Colonic mucosa (tissue), 4 donors: ENCODE measurements around the gene SOD2. TPM values are rescaled to one million over a fixed set of nuclear protein-coding genes. Genes with fewer than 3 reads are reported as not detected.
"Not testable (repeated sequence)": the region's sequence is repeated elsewhere in the genome, so short reads cannot be mapped to it uniquely, and the experiment has no call there.

Source experiments
- DNase-seq: peaks from one replicate; pipeline ENCODE4 v3.0.0-alpha.2; 2020
- H3K27ac ChIP-seq: fragments of 200-600 bp; one replicate; pipeline ENCODE4 v1.8.0; 2021
- H3K27me3 ChIP-seq: fragments of 200-600 bp; one replicate; pipeline ENCODE4 v1.8.0; 2021
- H3K36me3 ChIP-seq: fragments of 200-600 bp; one replicate; pipeline ENCODE4 v1.8.0; 2021
- H3K4me1 ChIP-seq: fragments of 200-600 bp; one replicate; pipeline ENCODE4 v1.8.0; 2021; ENCODE audit warnings: mild to moderate bottlenecking
- H3K4me3 ChIP-seq: fragments of 200-600 bp; one replicate; pipeline ENCODE4 v1.8.0; 2021
- H3K9ac ChIP-seq, 2 donors: one replicate each; pipeline ENCODE4 v1.7.0; 2013; ENCODE audit warnings: control low read depth in 2 of 2, low read depth in 2 of 2, low read length in 2 of 2
- H3K9me3 ChIP-seq: fragments of 200-600 bp; one replicate; pipeline ENCODE4 v1.8.0; 2021
- intact Hi-C: fragments of 100-400 bp; cut with DNase I; formaldehyde crosslinking; loops from one replicate; pipeline ENCODE4 v1.14.1; 2022
- total RNA-seq, 2 donors: library from RNA; stranded (reverse); fragmentation: NEBNext Ultra II Directional in 1 of 2; extraction: Animal tissue kit (Norgen Biotek cat#: 25700) in 1 of 2; gene quantifications; one replicate each; pipeline ENCODE4 v1.2.1, GENCODE V29; 2021
- TF ChIP-seq, protein P1 (sequence below): fragments of 200-600 bp; IDR thresholded peaks from one replicate; pipeline ENCODE4 v1.8.0; 2022; ENCODE audit warnings: antibody characterized with exemption, mild to moderate bottlenecking
- donor health status: healthy.
- donor health status: DM: no; HTN: no; CAD: no.
- donor health status: DM: no; HTN: no; CAD: no.

The SOD2 gene
- total RNA-seq, 2 donors from 2014 or later = 199 to 365 TPM

DNA sequence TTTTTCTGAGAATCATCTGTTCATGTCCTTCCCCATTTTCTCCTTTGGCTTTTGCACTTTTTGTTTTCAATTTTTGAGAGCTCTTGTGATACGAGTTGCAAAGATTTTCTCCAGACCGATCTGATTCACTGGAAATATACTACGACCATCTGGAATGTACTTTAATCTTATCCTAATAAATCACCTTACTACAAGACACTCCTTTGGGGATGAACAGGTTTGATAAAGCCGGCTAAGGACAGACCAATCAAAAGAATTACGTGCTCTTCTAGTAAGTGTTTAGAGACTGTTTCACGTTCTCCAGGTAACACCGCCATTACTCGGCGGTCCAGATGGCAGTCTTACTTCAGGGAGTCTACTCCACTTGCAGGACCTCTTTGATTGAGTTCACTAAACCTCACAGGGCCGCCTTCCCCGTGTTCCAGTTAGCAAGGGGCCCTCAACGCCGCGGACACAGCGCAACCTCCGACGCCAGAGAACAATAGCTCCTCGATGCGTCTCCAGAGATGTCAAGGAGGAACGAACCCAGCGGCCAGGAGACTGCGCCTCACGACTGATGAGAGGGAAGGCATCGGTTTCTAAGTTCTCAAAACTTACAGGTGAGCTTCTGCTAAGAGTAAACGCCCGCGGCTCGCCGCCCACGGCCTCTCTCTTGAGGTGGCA lies 33.3 kb upstream of the SOD2 start:
- no peak for DNase-seq
- intact Hi-C loops = loop anchor here (5.0 kb wide), 1 partner anchor 34 kb away; the partner anchor contains the start of gene SOD2
- no peaks in the 10 kb centered on the region for H3K27me3 ChIP-seq
- peaks cover 4% of the 10 kb centered on the region for H3K4me1 ChIP-seq
- peak overlapping the region; percentile 86 for H3K4me3 ChIP-seq
- no peaks in the 10 kb centered on the region for H3K9me3 ChIP-seq
- H3K9ac ChIP-seq = peak overlapping the region; percentile 95
- H3K27ac ChIP-seq = peak overlapping the region; percentile 98
- H3K36me3 ChIP-seq = no peaks in the 10 kb centered on the region
- TF ChIP-seq, protein P1, sequence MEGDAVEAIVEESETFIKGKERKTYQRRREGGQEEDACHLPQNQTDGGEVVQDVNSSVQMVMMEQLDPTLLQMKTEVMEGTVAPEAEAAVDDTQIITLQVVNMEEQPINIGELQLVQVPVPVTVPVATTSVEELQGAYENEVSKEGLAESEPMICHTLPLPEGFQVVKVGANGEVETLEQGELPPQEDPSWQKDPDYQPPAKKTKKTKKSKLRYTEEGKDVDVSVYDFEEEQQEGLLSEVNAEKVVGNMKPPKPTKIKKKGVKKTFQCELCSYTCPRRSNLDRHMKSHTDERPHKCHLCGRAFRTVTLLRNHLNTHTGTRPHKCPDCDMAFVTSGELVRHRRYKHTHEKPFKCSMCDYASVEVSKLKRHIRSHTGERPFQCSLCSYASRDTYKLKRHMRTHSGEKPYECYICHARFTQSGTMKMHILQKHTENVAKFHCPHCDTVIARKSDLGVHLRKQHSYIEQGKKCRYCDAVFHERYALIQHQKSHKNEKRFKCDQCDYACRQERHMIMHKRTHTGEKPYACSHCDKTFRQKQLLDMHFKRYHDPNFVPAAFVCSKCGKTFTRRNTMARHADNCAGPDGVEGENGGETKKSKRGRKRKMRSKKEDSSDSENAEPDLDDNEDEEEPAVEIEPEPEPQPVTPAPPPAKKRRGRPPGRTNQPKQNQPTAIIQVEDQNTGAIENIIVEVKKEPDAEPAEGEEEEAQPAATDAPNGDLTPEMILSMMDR = no peak

DNA sequence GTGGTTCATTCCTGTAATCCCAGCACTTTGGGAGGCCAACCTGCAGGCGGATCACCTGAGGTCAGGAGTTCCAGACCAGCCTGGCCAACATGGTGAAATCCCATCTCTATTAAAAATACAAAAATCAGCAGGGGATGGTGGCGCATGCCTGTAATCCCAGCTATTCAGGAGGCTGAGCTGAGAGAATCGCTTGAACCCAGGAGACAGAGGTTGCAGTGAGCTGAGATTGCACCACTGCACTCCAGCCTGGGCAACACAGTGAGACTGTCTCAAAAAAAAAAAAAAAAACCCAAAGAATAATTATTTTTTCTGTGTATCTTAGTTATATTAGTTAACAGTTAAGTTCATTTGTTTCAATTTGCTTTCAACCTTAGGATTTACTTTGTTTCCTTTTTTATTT lies 32.2 kb upstream of the SOD2 start:
- not testable (repeated sequence) for H3K27ac ChIP-seq, H3K4me3 ChIP-seq

DNA sequence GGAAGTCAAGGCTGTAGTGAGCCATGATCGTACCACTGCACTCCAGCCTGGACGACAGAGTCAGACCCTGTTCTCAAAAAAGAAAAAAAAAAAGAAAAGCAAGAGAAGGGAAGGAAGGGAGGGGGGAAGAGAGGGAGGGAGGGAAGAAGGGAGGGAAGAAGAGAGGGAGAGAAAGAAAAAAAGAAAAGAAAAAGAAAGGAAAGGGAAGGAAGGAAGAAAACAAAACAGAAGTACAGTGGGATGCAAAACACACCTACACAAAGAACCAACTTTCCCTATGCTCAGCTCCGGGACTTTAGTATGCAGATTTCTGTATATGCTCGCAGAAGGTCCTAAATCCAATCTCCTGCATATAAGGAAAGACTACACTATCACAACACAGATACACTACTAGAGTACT lies 31.7 kb upstream of the SOD2 start:
- Histone ChIP-seq H3K4me3 (no peak overlapping the region), H3K27ac (no peak overlapping the region), H3K9me3 (no peaks in the 10 kb centered on the region), H3K36me3 (no peaks in the 10 kb centered on the region), H3K27me3 (no peaks in the 10 kb centered on the region), H3K9ac (no peak overlapping the region), H3K4me1 (peaks cover 4% of the 10 kb centered on the region)
- intact Hi-C loops = loop anchor here (5.0 kb wide), 1 partner anchor 32 kb away; the partner anchor contains the start of gene SOD2
- TF ChIP-seq, protein P1 = no peak
- DNase-seq = no peak

More for the DNA sequence above, 32.2 kb upstream of the SOD2 start:
- H3K9ac ChIP-seq, DNase-seq, H3K4me1 ChIP-seq, H3K27me3 ChIP-seq, H3K9me3 ChIP-seq, H3K36me3 ChIP-seq: not testable (repeated sequence)
- intact Hi-C loops = loop anchor here (5.0 kb wide), 1 partner anchor 33 kb away; the partner anchor contains the start of gene SOD2

DNA sequence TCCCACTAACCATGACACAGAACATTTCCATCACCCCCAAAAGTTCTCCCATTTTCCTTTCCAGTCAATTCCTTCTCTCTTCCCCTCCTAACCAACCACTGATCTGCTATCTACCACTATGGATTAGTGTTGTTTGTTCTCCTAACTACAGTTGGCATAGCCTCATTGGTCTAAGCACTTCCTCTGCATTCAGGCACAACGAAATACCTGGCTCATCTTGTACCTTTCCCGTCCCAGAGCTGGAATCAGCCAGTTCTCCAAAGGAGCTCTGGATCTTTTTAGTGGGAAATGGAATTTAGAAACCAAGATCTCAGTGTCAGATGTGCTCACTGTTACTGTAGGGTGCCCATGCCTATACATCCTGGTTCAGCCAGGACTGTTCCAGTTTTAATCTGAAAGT lies 30.2 kb upstream of the SOD2 start:
- no peak for DNase-seq
- Histone ChIP-seq H3K9ac (no peak overlapping the region), H3K4me1 (peaks cover 4% of the 10 kb centered on the region), H3K9me3 (no peaks in the 10 kb centered on the region), H3K4me3 (no peak overlapping the region), H3K36me3 (no peaks in the 10 kb centered on the region), H3K27ac (no peak overlapping the region), H3K27me3 (no peaks in the 10 kb centered on the region)
- TF ChIP-seq, protein P1 = no peak
- intact Hi-C loops = no loop called here

DNA sequence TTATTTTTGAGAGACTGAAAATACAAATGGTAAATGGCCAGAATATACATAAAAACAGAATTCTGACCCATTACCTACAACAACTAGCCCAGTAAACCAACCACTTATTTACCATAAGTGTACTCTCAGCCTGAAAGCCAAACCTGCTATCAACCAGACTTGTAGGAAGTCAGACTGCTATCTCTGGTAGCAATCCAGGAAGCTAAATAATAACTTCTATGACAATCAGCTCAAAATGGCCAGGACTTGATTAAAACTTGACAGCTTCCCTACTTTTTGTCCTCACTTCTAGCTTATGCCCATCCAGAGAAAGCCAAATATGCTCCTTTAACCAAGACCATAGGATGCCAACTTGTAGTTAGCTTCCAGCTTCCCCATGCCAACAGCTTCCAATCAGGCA lies 29.6 kb upstream of the SOD2 start:
- intact Hi-C loops = no loop called here
- TF ChIP-seq, protein P1 = no peak
- no peaks in the 10 kb centered on the region for H3K36me3 ChIP-seq
- H3K4me3 ChIP-seq = no peak overlapping the region
- H3K4me1 ChIP-seq = peaks cover 4% of the 10 kb centered on the region
- no peaks in the 10 kb centered on the region for H3K9me3 ChIP-seq
- no peak overlapping the region for H3K9ac ChIP-seq
- no peak for DNase-seq
- no peaks in the 10 kb centered on the region for H3K27me3 ChIP-seq
- no peak overlapping the region for H3K27ac ChIP-seq

DNA sequence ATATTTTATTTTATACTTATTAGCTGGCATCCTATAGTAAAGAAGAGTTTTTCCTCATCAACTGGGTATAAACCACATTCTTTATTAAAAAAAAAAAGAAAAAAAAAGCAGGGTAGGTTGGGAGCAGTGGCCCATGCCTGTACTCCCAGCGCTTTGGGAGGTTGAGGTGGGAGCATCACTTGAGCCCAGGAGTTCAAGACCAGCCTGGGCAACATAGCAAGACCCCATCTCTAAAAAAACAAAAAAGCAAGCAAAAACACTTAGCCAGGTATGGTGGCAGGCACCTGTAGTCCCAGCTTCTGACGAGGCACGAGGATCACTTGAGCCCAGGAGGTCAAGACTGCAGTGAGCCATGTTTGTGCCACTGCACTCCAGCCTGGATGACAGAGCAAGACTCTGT lies 28.9 kb upstream of the SOD2 start:
- H3K4me1 ChIP-seq, H3K9ac ChIP-seq, H3K9me3 ChIP-seq, intact Hi-C loops, H3K27me3 ChIP-seq, H3K27ac ChIP-seq, H3K36me3 ChIP-seq, H3K4me3 ChIP-seq, DNase-seq: not testable (repeated sequence)
